Central memory CD8-positive, alpha-beta T cell (primary cell): ENCODE measurements around the gene PIWIL4.

ENCODE experiments used
- ATAC-seq: fragments of 150-1000 bp; cut with Tn5 transposase; replicated peaks from 2 replicates; pipeline ENCODE4 v1.10.0; 2022; ENCODE audit warnings: mild to moderate bottlenecking, moderate FRiP score, moderate number of reproducible peaks; ENCODE audit not compliant: poor library complexity, severe bottlenecking; ENCODE audit errors: extremely low read depth
- DNase-seq, 2 donors: peaks; one replicate each; pipeline ENCODE4 v3.0.0; 2021; ENCODE audit warnings: low spot score in 2 of 2
- H3K27ac Mint-ChIP-seq: one replicate; pipeline ENCODE4 v1.8.0; 2022; ENCODE audit warnings: low read depth, mild to moderate bottlenecking, moderate library complexity, mixed read lengths
- H3K27me3 Mint-ChIP-seq: one replicate; pipeline ENCODE4 v1.8.0; 2022; ENCODE audit warnings: mixed read lengths
- H3K36me3 Mint-ChIP-seq: one replicate; pipeline ENCODE4 v1.8.0; 2022; ENCODE audit warnings: mild to moderate bottlenecking, moderate library complexity, mixed read lengths; ENCODE audit not compliant: insufficient read depth
- H3K4me1 Mint-ChIP-seq: one replicate; pipeline ENCODE4 v1.8.0; 2022; ENCODE audit warnings: mixed read lengths
- H3K4me3 Mint-ChIP-seq: one replicate; pipeline ENCODE4 v1.8.0; 2022; ENCODE audit warnings: mild to moderate bottlenecking, moderate library complexity, mixed read lengths
- H3K9me3 Mint-ChIP-seq: one replicate; pipeline ENCODE4 v1.8.0; 2022; ENCODE audit warnings: mixed read lengths

Gene PIWIL4

DNA sequence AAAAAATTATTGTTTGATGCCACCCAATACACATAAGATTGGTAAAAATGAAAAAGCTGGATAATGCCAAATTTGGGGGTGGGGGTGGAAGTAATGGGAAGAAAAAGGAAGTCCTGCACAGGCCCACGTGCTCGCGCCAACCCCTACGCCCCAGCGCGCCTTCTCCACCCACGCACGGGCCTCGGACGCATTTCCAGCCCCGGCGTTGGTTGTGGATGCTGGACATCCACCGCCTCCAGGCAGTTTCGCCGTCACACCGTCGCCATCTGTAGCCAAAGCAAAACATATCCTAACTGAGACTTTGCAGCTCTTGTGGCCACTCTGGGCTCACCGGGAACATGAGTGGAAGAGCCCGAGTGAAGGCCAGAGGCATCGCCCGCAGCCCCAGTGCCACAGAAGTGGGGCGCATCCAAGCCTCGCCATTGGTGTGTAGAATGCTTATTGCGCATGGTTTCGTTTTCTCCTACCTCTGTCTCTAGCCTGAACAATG is at the start of gene PIWIL4:
Gene PIWIL4 (plus strand): TSS at position 188 of the 490 bp plus-strand sequence. CDS start 151 bp downstream, at position 339.
- no peak within 1 kb of the TSS for H3K27ac Mint-ChIP-seq
- no peaks in the 10 kb centered on the region for H3K9me3 Mint-ChIP-seq
- no peaks in the 10 kb centered on the region for H3K4me1 Mint-ChIP-seq
- DNase-seq (no peak), ATAC-seq (no peak)
- H3K4me3 Mint-ChIP-seq = no peak within 1 kb of the TSS
- H3K27me3 Mint-ChIP-seq = no peaks in the 10 kb centered on the region
- H3K36me3 Mint-ChIP-seq = no peaks in the 10 kb centered on the region

DNA sequence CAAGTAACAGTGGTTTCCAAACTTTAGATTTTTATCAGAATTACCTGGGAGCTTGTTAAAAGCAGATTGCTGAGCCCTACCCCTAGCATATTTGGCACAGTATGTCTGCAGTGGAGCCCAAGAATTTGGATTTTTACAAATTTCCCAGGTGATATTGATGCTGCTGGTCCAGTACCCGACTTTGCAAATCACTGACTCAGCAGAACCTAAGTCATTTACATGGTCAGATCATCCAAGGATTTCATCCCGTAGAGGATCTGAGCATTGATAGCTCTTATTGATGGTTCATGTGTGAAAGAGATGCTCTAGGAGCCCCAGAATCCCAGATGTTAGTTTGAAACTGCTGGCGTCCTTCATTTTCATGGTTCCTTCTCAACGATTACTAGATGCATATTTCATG is 48.9 kb upstream of the PIWIL4 start:
- Mint-ChIP-seq H3K27ac (no peak overlapping the region), H3K9me3 (no peaks in the 10 kb centered on the region), H3K4me1 (peaks cover under 1% of the 10 kb centered on the region), H3K36me3 (peaks cover 2% of the 10 kb centered on the region), H3K27me3 (peaks cover 18% of the 10 kb centered on the region), H3K4me3 (no peak overlapping the region)
- DNase-seq = no peak
- ATAC-seq = no peak

GRCh38 chr11:94519478-94520084 is 47.6 kb upstream of the PIWIL4 start:
- DNase-seq (no peak), ATAC-seq (no peak)
- Mint-ChIP-seq H3K9me3 (no peaks in the 10 kb centered on the region), H3K4me3 (no peak overlapping the region), H3K4me1 (no peaks in the 10 kb centered on the region), H3K27me3 (peaks cover 27% of the 10 kb centered on the region), H3K27ac (no peak overlapping the region), H3K36me3 (peaks cover 5% of the 10 kb centered on the region)

- Mint-ChIP-seq H3K27me3 (peaks cover 27% of the 10 kb centered on the region), H3K4me1 (no peaks in the 10 kb centered on the region), H3K27ac (no peak overlapping the region), H3K36me3 (peaks cover 3% of the 10 kb centered on the region), H3K9me3 (no peaks in the 10 kb centered on the region), H3K4me3 (no peak overlapping the region)
- DNase-seq (no peak), ATAC-seq (no peak)
Measured at GRCh38 chr11:94521684-94522083, 45.5 kb upstream of the PIWIL4 start.

DNA sequence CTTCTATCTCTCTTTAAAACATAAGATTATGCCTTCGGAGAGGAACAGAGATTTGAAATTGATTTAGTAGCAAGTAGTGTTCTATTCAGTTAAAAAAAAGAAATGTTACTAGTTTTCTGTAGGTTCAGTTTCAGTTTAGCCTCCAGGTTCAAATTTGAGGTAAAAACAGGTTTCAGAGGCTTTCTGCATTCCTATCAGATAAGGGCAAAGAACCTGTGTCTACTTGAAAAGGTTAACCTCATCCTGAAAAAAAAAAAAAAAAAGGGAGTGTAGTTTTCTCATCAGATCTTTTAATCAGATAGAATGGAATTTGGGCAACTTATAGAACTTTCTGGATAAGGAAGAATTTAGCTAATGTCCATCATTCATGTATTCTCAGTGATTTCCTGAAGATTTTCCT is 42.8 kb upstream of the PIWIL4 start:
- Mint-ChIP-seq H3K27ac (no peak overlapping the region), H3K9me3 (no peaks in the 10 kb centered on the region), H3K4me3 (no peak overlapping the region), H3K36me3 (peaks cover 3% of the 10 kb centered on the region), H3K27me3 (peaks cover 53% of the 10 kb centered on the region), H3K4me1 (no peaks in the 10 kb centered on the region)
- no peak for DNase-seq
- ATAC-seq = no peak

- Mint-ChIP-seq H3K4me1 (no peaks in the 10 kb centered on the region), H3K27ac (no peak overlapping the region), H3K36me3 (peaks cover 3% of the 10 kb centered on the region), H3K27me3 (peaks cover 65% of the 10 kb centered on the region), H3K9me3 (no peaks in the 10 kb centered on the region), H3K4me3 (no peak overlapping the region)
- no peak for DNase-seq
- no peak for ATAC-seq
Measured at GRCh38 chr11:94525546-94526324, 41.4 kb upstream of the PIWIL4 start.

- Mint-ChIP-seq H3K4me3 (no peak overlapping the region), H3K27me3 (peaks cover 76% of the 10 kb centered on the region), H3K36me3 (peaks cover 3% of the 10 kb centered on the region), H3K27ac (no peak overlapping the region), H3K9me3 (no peaks in the 10 kb centered on the region), H3K4me1 (no peaks in the 10 kb centered on the region)
- ATAC-seq (no peak), DNase-seq (no peak)
Measured at GRCh38 chr11:94526645-94527438, 40.3 kb upstream of the PIWIL4 start.

- H3K36me3 Mint-ChIP-seq = peaks cover 3% of the 10 kb centered on the region
- no peak for DNase-seq
- H3K4me1 Mint-ChIP-seq = no peaks in the 10 kb centered on the region
- no peak overlapping the region for H3K27ac Mint-ChIP-seq
- no peak overlapping the region for H3K4me3 Mint-ChIP-seq
- no peaks in the 10 kb centered on the region for H3K9me3 Mint-ChIP-seq
- H3K27me3 Mint-ChIP-seq = peaks cover 84% of the 10 kb centered on the region
- no peak for ATAC-seq
Measured at GRCh38 chr11:94528551-94528950, 38.6 kb upstream of the PIWIL4 start.

GRCh38 chr11:94532211-94532610 is 35.0 kb upstream of the PIWIL4 start:
- Mint-ChIP-seq H3K9me3 (no peaks in the 10 kb centered on the region), H3K4me1 (no peaks in the 10 kb centered on the region), H3K36me3 (no peaks in the 10 kb centered on the region), H3K27me3 (peaks cover 97% of the 10 kb centered on the region), H3K4me3 (no peak overlapping the region), H3K27ac (no peak overlapping the region)
- no peak for DNase-seq
- ATAC-seq = no peak

DNA sequence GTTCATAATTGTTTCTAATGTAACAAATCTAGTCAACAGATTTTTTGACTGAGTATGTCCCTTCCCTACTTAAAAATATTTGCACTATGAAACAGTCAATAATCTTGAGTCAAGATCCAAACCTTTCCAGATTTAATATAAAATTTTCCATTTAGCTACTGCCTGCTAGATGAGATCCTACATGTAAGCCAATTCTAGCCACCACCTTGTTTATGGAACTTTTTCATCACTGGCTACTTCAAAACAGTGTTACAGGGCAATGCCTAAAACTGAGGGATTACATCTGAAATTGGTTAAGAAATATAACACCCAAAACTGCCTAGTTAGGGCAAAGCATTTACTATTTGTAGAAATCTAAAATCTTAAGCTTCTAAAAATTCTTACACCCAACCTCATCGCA is 34.0 kb upstream of the PIWIL4 start:
- Mint-ChIP-seq H3K4me3 (no peak overlapping the region), H3K27ac (no peak overlapping the region), H3K4me1 (no peaks in the 10 kb centered on the region), H3K36me3 (no peaks in the 10 kb centered on the region), H3K9me3 (no peaks in the 10 kb centered on the region), H3K27me3 (peaks cover 94% of the 10 kb centered on the region)
- ATAC-seq (no peak), DNase-seq (no peak)

GRCh38 chr11:94533696-94534630 is 33.2 kb upstream of the PIWIL4 start:
- Mint-ChIP-seq H3K27me3 (peaks cover 86% of the 10 kb centered on the region), H3K4me3 (no peak overlapping the region), H3K27ac (no peak overlapping the region), H3K9me3 (no peaks in the 10 kb centered on the region), H3K4me1 (no peaks in the 10 kb centered on the region), H3K36me3 (no peaks in the 10 kb centered on the region)
- DNase-seq (no peak), ATAC-seq (no peak)

GRCh38 chr11:94536386-94536785 is 30.8 kb upstream of the PIWIL4 start:
- no peak overlapping the region for H3K27ac Mint-ChIP-seq
- H3K27me3 Mint-ChIP-seq = peaks cover 76% of the 10 kb centered on the region
- no peak for ATAC-seq
- no peaks in the 10 kb centered on the region for H3K36me3 Mint-ChIP-seq
- H3K9me3 Mint-ChIP-seq = no peaks in the 10 kb centered on the region
- H3K4me3 Mint-ChIP-seq = no peak overlapping the region
- DNase-seq = no peak
- no peaks in the 10 kb centered on the region for H3K4me1 Mint-ChIP-seq
